HepG2 (cell line): ENCODE results near the gene C10orf90. TPM values are rescaled to one million over a fixed set of nuclear protein-coding genes. Genes with fewer than 3 reads are reported as not detected.

ENCODE experiments used
- ATAC-seq: fragments of 200-7000 bp; cut with Tn5 transposase; 3 replicates; pipeline ENCODE4 v1.9.1; 2020; ENCODE audit warnings: mild to moderate bottlenecking, moderate library complexity
- BruUV-seq: library from RNA; stranded (reverse); fragments of 400-500 nt; replicated peaks from 2 replicates; lab custom pipeline; 2021; lab: Mats Ljungman, UMichigan
- CTCF ChIA-PET: fragments of 300-600 bp; formaldehyde crosslinking; extraction: SDS; loops from one replicate; lab custom pipeline; 2021; ENCODE audit warnings: low total read pairs, inconsistent platforms, low intra/inter-chr PET ratio; lab: Yijun Ruan, JAX
- POLR2A ChIA-PET: fragments of 350-600 bp; sonication (Branson Sonifier 250); formaldehyde crosslinking; loops from one replicate; lab custom pipeline; 2020; ENCODE audit warnings: antibody characterized with exemption, inconsistent platforms; lab: Yijun Ruan, JAX
- DNase-seq: peaks from one replicate; pipeline ENCODE4 v3.0.0-alpha.2; 2015; ENCODE audit warnings: low spot score
- FAIRE-seq: peaks from 3 replicates; lab custom pipeline; 2011; peaks lifted over from hg19 to GRCh38; lab: Jason Lieb, UNC
- H2AFZ ChIP-seq: one replicate; pipeline ENCODE4 v1.6.1; 2011; ENCODE audit warnings: low read length, inconsistent platforms
- H3K27ac ChIP-seq: fragments of 300-600 bp; 3 replicates; pipeline ENCODE4 v1.8.0; 2011; ENCODE audit warnings: mixed run types, mild to moderate bottlenecking, mixed read lengths, low read length, inconsistent platforms; ENCODE audit not compliant: insufficient read depth; ENCODE audit errors: extremely low read length
- H3K27me3 ChIP-seq, 2 experiments: fragments of 200-600 bp in 1 of 2; 2 replicates in 1 of 2; 3 replicates in 1 of 2; pipeline versions ENCODE4 v1.6.0 to v1.8.0; 2011; ENCODE audit warnings: low read length in 2 of 2, mild to moderate bottlenecking in 2 of 2, moderate library complexity in 2 of 2, inconsistent platforms in 1 of 2; ENCODE audit not compliant: insufficient read depth in 2 of 2, control insufficient read depth in 1 of 2
- H3K36me3 ChIP-seq, 2 experiments: fragments of 200-600 bp in 1 of 2; replicated peaks in 1 of 2; 2 replicates in 1 of 2; 3 replicates in 1 of 2; pipeline versions ENCODE4 v1.5.1 to v1.8.0; 2011; ENCODE audit warnings: low read length in 2 of 2, inconsistent platforms in 1 of 2; ENCODE audit not compliant: insufficient read depth in 2 of 2, control insufficient read depth in 1 of 2
- H3K4me1 ChIP-seq: 2 replicates; pipeline ENCODE4 v1.5.1; 2012; ENCODE audit warnings: low read length, inconsistent platforms; ENCODE audit not compliant: insufficient read depth
- H3K4me2 ChIP-seq: 2 replicates; pipeline ENCODE4 v1.6.0; 2011; ENCODE audit warnings: low read depth, low read length, inconsistent platforms
- H3K4me3 ChIP-seq, 3 experiments: fragments of 200-600 bp in 1 of 3; sonication (generic), shearing (Covaris generic) in 1 of 3; replicated peaks in 1 of 3; 2 replicates each; pipeline ENCODE4 v1.5.1; 2011 to 2016; ENCODE audit warnings: low read length in 3 of 3, inconsistent platforms in 2 of 3, low read depth in 2 of 3, mild to moderate bottlenecking in 2 of 3, control low read depth in 1 of 3, mixed read lengths in 1 of 3; ENCODE audit not compliant: insufficient read depth in 1 of 3
- H3K79me2 ChIP-seq: one replicate; pipeline ENCODE4 v1.6.1; 2011; ENCODE audit warnings: low read length, inconsistent platforms; ENCODE audit not compliant: insufficient read depth
- H3K9ac ChIP-seq: 2 replicates; pipeline ENCODE4 v1.6.0; 2011; ENCODE audit warnings: mild to moderate bottlenecking, low read depth, low read length, inconsistent platforms; ENCODE audit not compliant: insufficient read depth
- H3K9me3 ChIP-seq: 2 replicates; pipeline ENCODE4 v1.5.1; 2012; ENCODE audit warnings: mild to moderate bottlenecking, low read length
- H4K20me1 ChIP-seq: 2 replicates; pipeline ENCODE4 v1.6.0; 2011; ENCODE audit warnings: inconsistent platforms, mild to moderate bottlenecking, low read length, moderate library complexity; ENCODE audit not compliant: insufficient read depth
- FOXK1 ChIP-seq: sonication (generic); formaldehyde crosslinking; IDR thresholded peaks from 2 replicates; pipeline ENCODE4 v1.4.0; 2020; ENCODE audit warnings: low read depth, missing genetic modification reagents, borderline replicate concordance
- FOXK2 ChIP-seq: fragments of 450-650 bp; IDR thresholded peaks from 2 replicates; pipeline ENCODE4 v1.6.1; 2016
- HNF4A ChIP-seq: sonication (generic); formaldehyde crosslinking; IDR thresholded peaks from 2 replicates; pipeline ENCODE4 v1.4.0; 2020; ENCODE audit warnings: missing genetic modification reagents
- IRF2 ChIP-seq: IDR thresholded peaks from 2 replicates; pipeline ENCODE4 v1.6.1; 2018; ENCODE audit warnings: missing genetic modification reagents, missing compliant biosample characterization
- KLF13 ChIP-seq: sonication (generic); formaldehyde crosslinking; IDR thresholded peaks from 2 replicates; pipeline ENCODE4 v1.4.0; 2020; ENCODE audit warnings: mild to moderate bottlenecking, missing genetic modification reagents
- MAX ChIP-seq: IDR thresholded peaks from 2 replicates; pipeline ENCODE4 v1.6.1; 2012; ENCODE audit warnings: inconsistent platforms
- MXD4 ChIP-seq: IDR thresholded peaks from 2 replicates; pipeline ENCODE4 v1.6.1; 2016; ENCODE audit warnings: mild to moderate bottlenecking, missing biosample characterization, missing genetic modification reagents
- PHF21A ChIP-seq: sonication (generic); formaldehyde crosslinking; IDR thresholded peaks from 2 replicates; pipeline ENCODE4 v1.5.0; 2020; ENCODE audit warnings: mild to moderate bottlenecking, missing genetic modification reagents
- SNRNP70 ChIP-seq: fragments of 200-400 bp; formaldehyde crosslinking; IDR thresholded peaks from 2 replicates; pipeline ENCODE4 v1.6.1; 2017; ENCODE audit warnings: mild to moderate bottlenecking, low read depth, low read length, moderate library complexity
- ZFP1 ChIP-seq: IDR thresholded peaks from 2 replicates; pipeline ENCODE4 v1.6.1; 2016
- ZIK1 ChIP-seq: sonication (generic); formaldehyde crosslinking; IDR thresholded peaks from 2 replicates; pipeline ENCODE4 v1.5.0; 2020; ENCODE audit warnings: mild to moderate bottlenecking, low read depth, missing genetic modification reagents, borderline replicate concordance
- ZNF142 ChIP-seq: sonication (generic); formaldehyde crosslinking; IDR thresholded peaks from 2 replicates; pipeline ENCODE4 v1.4.0; 2020; ENCODE audit warnings: missing genetic modification reagents
- ZNF160 ChIP-seq: sonication (generic); formaldehyde crosslinking; IDR thresholded peaks from 2 replicates; pipeline ENCODE4 v1.8.0; 2022; ENCODE audit warnings: mild to moderate bottlenecking, inconsistent platforms, missing genetic modification reagents
- ZNF224 ChIP-seq: sonication (generic); formaldehyde crosslinking; IDR thresholded peaks from 2 replicates; pipeline ENCODE4 v1.5.0; 2020; ENCODE audit warnings: mild to moderate bottlenecking, missing genetic modification reagents
- ZNF230 ChIP-seq: sonication (generic); formaldehyde crosslinking; IDR thresholded peaks from 2 replicates; pipeline ENCODE4 v1.4.0; 2020; ENCODE audit warnings: mild to moderate bottlenecking, missing genetic modification reagents
- ZNF296 ChIP-seq: sonication (generic); formaldehyde crosslinking; conservative IDR thresholded peaks from 2 replicates; pipeline ENCODE4 v1.5.0; 2020; ENCODE audit warnings: mild to moderate bottlenecking, missing genetic modification reagents
- ZNF326 ChIP-seq: sonication (generic); formaldehyde crosslinking; IDR thresholded peaks from 2 replicates; pipeline ENCODE4 v1.4.0; 2020; ENCODE audit warnings: missing genetic modification reagents, borderline replicate concordance
- ZNF567 ChIP-seq: sonication (generic); formaldehyde crosslinking; IDR thresholded peaks from 2 replicates; pipeline ENCODE4 v1.8.1; 2023; ENCODE audit warnings: mild to moderate bottlenecking, missing genetic modification reagents, borderline replicate concordance
- ZNF629 ChIP-seq: sonication (generic); formaldehyde crosslinking; conservative IDR thresholded peaks from 2 replicates; pipeline ENCODE4 v1.5.0; 2020; ENCODE audit warnings: missing genetic modification reagents
- ZNF746 ChIP-seq: sonication (generic); formaldehyde crosslinking; IDR thresholded peaks from 2 replicates; pipeline ENCODE4 v1.8.0; 2022; ENCODE audit warnings: mild to moderate bottlenecking, missing genetic modification reagents
- ZNF780A ChIP-seq: sonication (generic); formaldehyde crosslinking; IDR thresholded peaks from 2 replicates; pipeline ENCODE4 v1.8.0; 2022; ENCODE audit warnings: mild to moderate bottlenecking, missing genetic modification reagents, moderate library complexity
- WGBS: methylation state at CpG from one replicate; pipeline ENCODE4 v1.1.6; 2017; ENCODE audit warnings: low lambda C conversion rate; 5-methylcytosine and 5-hydroxymethylcytosine counted together
- in situ Hi-C: cut with HindIII; loops from 2 replicates; pipeline ENCODE4 v1.10.0; 2017; ENCODE audit warnings: low pct_unique_long_range_greater_than_20kb; ENCODE audit not compliant: extremely low pct_ligation_motif_present
- intact Hi-C: fragments of 100-400 bp; cut with micrococcal nuclease; formaldehyde crosslinking; loops from one replicate; pipeline ENCODE4 v1.10.0; 2022; ENCODE audit not compliant: unreplicated experiment
- polyA plus RNA-seq, 8 experiments: library from polyadenylated mRNA; depleted of rRNA in 3 of 8; stranded (reverse) in 7 of 8; unstranded in 1 of 8; fragments of >200 nt; fragmentation: Illumina TruSeq in 4 of 8; extraction: Trizol in 4 of 8; gene quantifications; 2 replicates each; pipeline versions ENCODE4 v1.2.1 to v1.2.3, GENCODE V29; 2011 to 2016; ENCODE audit warnings: low read depth in 4 of 8, missing spikeins in 1 of 8, mixed read lengths in 1 of 8; ENCODE audit not compliant: insufficient read depth in 1 of 8
- total RNA-seq, 5 experiments: library from RNA; depleted of rRNA; stranded (reverse); fragments of >200 nt; fragmentation: Illumina TruSeq; extraction: Trizol; gene quantifications; 2 replicates each; pipeline ENCODE4 v1.2.3, GENCODE V29; 2016; ENCODE audit warnings: low read depth in 1 of 5
- TF ChIP-seq, protein P1 (sequence below): IDR thresholded peaks from 2 replicates; pipeline ENCODE4 v1.6.1; 2016

Gene C10orf90
- total and polyA plus RNA-seq, 2 of the 13 experiments (the other 11 are each of a cell fraction or from before 2014, with no cell fraction given) = not detected

DNA sequence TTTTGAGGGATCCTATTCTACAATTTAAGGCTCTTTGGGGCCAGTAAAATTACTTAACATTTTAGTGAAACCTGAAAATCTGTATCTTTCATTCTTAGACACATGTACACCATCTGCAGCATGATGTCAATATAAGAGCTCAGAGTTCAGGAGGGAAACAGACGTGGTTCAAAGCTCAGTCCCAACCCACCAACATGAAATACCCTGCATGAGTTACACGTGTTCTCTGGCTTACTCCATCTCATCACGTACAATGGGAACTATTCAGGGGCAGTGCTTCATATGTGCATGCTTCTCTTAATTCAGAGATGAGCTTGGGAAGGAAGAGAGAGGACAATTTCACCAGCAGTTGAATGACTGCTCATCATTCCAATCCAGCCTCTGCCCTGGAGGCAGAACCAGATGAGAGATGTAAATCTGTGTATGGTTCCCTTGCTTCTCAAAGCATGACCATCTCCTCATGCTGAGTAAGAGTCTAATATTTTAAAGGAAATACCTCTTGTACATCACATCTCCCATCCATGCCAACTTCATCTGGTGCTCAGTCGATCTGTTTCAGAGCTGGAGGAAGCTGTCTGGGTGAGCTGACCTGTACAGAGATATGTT lies 253.2 kb downstream of the C10orf90 start:
- WGBS = 5% methylated on average over 4 of the region's 4 CpGs
- no peaks in the 10 kb centered on the region for H3K4me1 ChIP-seq
- no peak overlapping the region for H3K9ac ChIP-seq
- H2AFZ ChIP-seq = no peak overlapping the region
- no peak overlapping the region for H3K4me2 ChIP-seq
- no peaks in the 10 kb centered on the region for H4K20me1 ChIP-seq
- in situ Hi-C loops (no loop called here), intact Hi-C loops (no loop called here)
- peak; percentile 56 for ATAC-seq
- ChIA-PET CTCF (no interaction called here), POLR2A (no interaction called here)
- H3K27ac ChIP-seq = no peak overlapping the region
- H3K4me3 ChIP-seq = no peak overlapping the region
- no peak for FAIRE-seq
- no peaks in the 10 kb centered on the region for H3K36me3 ChIP-seq
- no TSS peak for BruUV-seq
- peaks cover 1 to 27% of the 10 kb centered on the region in 2 experiments; a peak in 2 of 5 replicates for H3K27me3 ChIP-seq
- no peaks in the 10 kb centered on the region for H3K79me2 ChIP-seq
- no peaks in the 10 kb centered on the region for H3K9me3 ChIP-seq
- DNase-seq = peak; percentile 9
- TF ChIP-seq MXD4 (CRISPR knock-in tag) (no peak), ZNF629 (no peak), SNRNP70 (no peak), FOXK2 (no peak), IRF2 (CRISPR knock-in tag) (no peak), MAX (peak; percentile 50; the same call in 1 of the 2 replicates), ZFP1 (CRISPR knock-in tag) (no peak), FOXK1 (CRISPR knock-in tag) (no peak), KLF13 (CRISPR knock-in tag) (no peak), ZNF326 (CRISPR knock-in tag) (no peak), ZNF296 (CRISPR knock-in tag) (no peak), ZNF230 (CRISPR knock-in tag) (no peak), ZNF224 (CRISPR knock-in tag) (no peak), ZNF567 (CRISPR knock-in tag) (no peak), ZNF746 (CRISPR knock-in tag) (no peak), ZNF780A (CRISPR knock-in tag) (no peak), ZNF160 (CRISPR knock-in tag) (no peak), ZNF142 (CRISPR knock-in tag) (no peak), HNF4A (peak; percentile 54), ZIK1 (CRISPR knock-in tag) (no peak), PHF21A (no peak)
- TF ChIP-seq, protein P1, sequence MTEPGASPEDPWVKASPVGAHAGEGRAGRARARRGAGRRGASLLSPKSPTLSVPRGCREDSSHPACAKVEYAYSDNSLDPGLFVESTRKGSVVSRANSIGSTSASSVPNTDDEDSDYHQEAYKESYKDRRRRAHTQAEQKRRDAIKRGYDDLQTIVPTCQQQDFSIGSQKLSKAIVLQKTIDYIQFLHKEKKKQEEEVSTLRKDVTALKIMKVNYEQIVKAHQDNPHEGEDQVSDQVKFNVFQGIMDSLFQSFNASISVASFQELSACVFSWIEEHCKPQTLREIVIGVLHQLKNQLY (CRISPR knock-in tag) = peak; percentile 55; the same call in 1 of the 2 replicates
